ENCODE data around the gene KRT15. TPM values are rescaled to one million over a fixed set of nuclear protein-coding genes. Genes with fewer than 3 reads are reported as not detected.
"Not testable (repeated sequence)": the region's sequence is repeated elsewhere in the genome, so short reads cannot be mapped to it uniquely, and the experiment has no call there.

KRT15 gene
- total RNA-seq, 1 experiment from 2014 or later = not detected

GRCh38 chr17:41547921-41548843 lies 29.5 kb upstream of the KRT15 start:
- Histone ChIP-seq H3K4me3 (ENCODE audit: low read length) (no peak overlapping the region), H3K4me2 (ENCODE audit: low read depth, low read length, poor library complexity, severe bottlenecking) (no peak overlapping the region)

DNA sequence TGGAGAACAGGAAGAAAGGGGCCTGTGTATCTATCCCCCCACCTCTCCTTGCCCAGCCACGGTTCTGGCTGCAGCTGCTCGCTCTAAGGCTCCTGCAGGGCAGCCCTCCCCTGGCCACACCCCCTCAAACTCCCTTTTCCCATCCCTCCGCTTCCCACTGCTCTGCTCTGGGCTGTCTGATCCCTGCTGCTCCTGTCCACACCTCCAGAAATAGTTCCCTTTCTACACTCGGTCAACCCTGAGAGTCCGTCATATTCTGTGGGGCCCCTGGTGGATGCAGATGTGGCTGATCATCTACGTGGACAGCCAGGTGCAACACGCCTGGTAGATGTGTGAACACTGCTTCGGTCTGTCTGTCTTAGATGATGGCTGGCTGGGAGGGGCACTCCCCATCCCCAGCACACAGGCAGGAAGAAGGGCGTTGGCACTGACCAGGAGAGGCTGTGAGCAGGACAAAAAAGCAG lies 28.7 kb upstream of the KRT15 start:
- Histone ChIP-seq H3K27ac (ENCODE audit: low read length) (no peak overlapping the region), H3K36me3 (ENCODE audit: insufficient read depth, low read length) (no peaks in the 10 kb centered on the region), H3K4me3 (ENCODE audit: low read length) (no peak overlapping the region), H3K79me2 (ENCODE audit: low read length) (no peaks in the 10 kb centered on the region), H3K9ac (ENCODE audit: low read length) (no peak overlapping the region), H3K4me1 (ENCODE audit: low read length) (peaks cover 9% of the 10 kb centered on the region), H3K9me2 (replicated peaks; ENCODE audit: insufficient read depth, low read length) (no peaks in the 10 kb centered on the region), H3K4me2 (ENCODE audit: low read depth, low read length, poor library complexity, severe bottlenecking) (no peak overlapping the region), H2AFZ (ENCODE audit: low read length) (no peak overlapping the region), H3K27me3 (ENCODE audit: low read length) (no peaks in the 10 kb centered on the region), H4K20me1 (ENCODE audit: insufficient read depth, low read depth, low read length) (peaks cover 3% of the 10 kb centered on the region; the same call in 1 of the 2 replicates), H3K9me3 (ENCODE audit: low read length) (no peaks in the 10 kb centered on the region)
- DNase-seq = no peak

More at GRCh38 chr17:41547921-41548843, 29.5 kb upstream of the KRT15 start:
- H3K9me3 ChIP-seq (ENCODE audit: low read length) = no peaks in the 10 kb centered on the region
- no peak overlapping the region for H2AFZ ChIP-seq (ENCODE audit: low read length)
- DNase-seq = no peak
- no peaks in the 10 kb centered on the region for H3K27me3 ChIP-seq (ENCODE audit: low read length)
- H3K9ac ChIP-seq (ENCODE audit: low read length) = no peak overlapping the region
- H3K79me2 ChIP-seq (ENCODE audit: low read length) = no peaks in the 10 kb centered on the region
- H3K4me1 ChIP-seq (ENCODE audit: low read length) = peaks cover 3% of the 10 kb centered on the region; the same call in 1 of the 2 replicates
- no peak overlapping the region for H3K27ac ChIP-seq (ENCODE audit: low read length)
- H3K36me3 ChIP-seq (ENCODE audit: insufficient read depth, low read length) = no peaks in the 10 kb centered on the region
- H4K20me1 ChIP-seq (ENCODE audit: insufficient read depth, low read depth, low read length) = peaks cover 3% of the 10 kb centered on the region; the same call in 1 of the 2 replicates
- no peaks in the 10 kb centered on the region for H3K9me2 ChIP-seq (replicated peaks; ENCODE audit: insufficient read depth, low read length)

DNA sequence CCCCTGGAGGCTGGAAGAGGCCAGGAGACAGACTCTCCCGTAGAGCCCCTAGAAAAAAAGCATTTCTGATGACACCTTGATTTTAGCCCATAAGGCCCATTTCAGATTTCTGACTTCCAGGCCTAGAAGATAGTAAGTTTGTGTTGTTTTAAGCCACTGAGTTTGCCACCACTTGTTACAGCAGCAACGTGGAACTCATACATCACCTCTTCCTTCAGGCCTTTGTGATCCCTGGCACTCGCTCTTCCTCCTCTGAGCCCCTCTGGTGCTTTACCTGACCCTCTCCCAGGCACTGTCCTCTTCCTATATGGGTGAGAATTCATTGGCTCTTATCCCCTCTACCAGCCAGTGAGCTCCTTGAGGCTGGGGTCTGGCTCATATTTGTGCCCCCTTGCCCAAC lies 28.1 kb upstream of the KRT15 start:
- Histone ChIP-seq H3K79me2 (ENCODE audit: low read length) (no peaks in the 10 kb centered on the region), H3K4me1 (ENCODE audit: low read length) (peaks cover 13% of the 10 kb centered on the region), H3K27me3 (ENCODE audit: low read length) (no peaks in the 10 kb centered on the region), H2AFZ (ENCODE audit: low read length) (no peak overlapping the region), H3K9me2 (replicated peaks; ENCODE audit: insufficient read depth, low read length) (no peaks in the 10 kb centered on the region), H3K9ac (ENCODE audit: low read length) (no peak overlapping the region), H3K36me3 (ENCODE audit: insufficient read depth, low read length) (no peaks in the 10 kb centered on the region), H3K4me2 (ENCODE audit: low read depth, low read length, poor library complexity, severe bottlenecking) (no peak overlapping the region), H3K9me3 (ENCODE audit: low read length) (no peaks in the 10 kb centered on the region), H3K4me3 (ENCODE audit: low read length) (no peak overlapping the region), H3K27ac (ENCODE audit: low read length) (no peak overlapping the region), H4K20me1 (ENCODE audit: insufficient read depth, low read depth, low read length) (peaks cover 3% of the 10 kb centered on the region; the same call in 1 of the 2 replicates)
- no peak for DNase-seq

- H3K79me2 ChIP-seq (ENCODE audit: low read length) = no peaks in the 10 kb centered on the region
- H3K4me2 ChIP-seq (ENCODE audit: low read depth, low read length, poor library complexity, severe bottlenecking) = no peak overlapping the region
- H3K4me3 ChIP-seq (ENCODE audit: low read length) = no peak overlapping the region
- DNase-seq = no peak
- H3K4me1 ChIP-seq (ENCODE audit: low read length) = peaks cover 13% of the 10 kb centered on the region
- H2AFZ ChIP-seq (ENCODE audit: low read length) = no peak overlapping the region
- H3K9me3 ChIP-seq (ENCODE audit: low read length) = no peaks in the 10 kb centered on the region
- no peaks in the 10 kb centered on the region for H3K36me3 ChIP-seq (ENCODE audit: insufficient read depth, low read length)
- H3K9ac ChIP-seq (ENCODE audit: low read length) = no peak overlapping the region
- no peaks in the 10 kb centered on the region for H3K9me2 ChIP-seq (replicated peaks; ENCODE audit: insufficient read depth, low read length)
- H3K27ac ChIP-seq (ENCODE audit: low read length) = no peak overlapping the region
- no peaks in the 10 kb centered on the region for H3K27me3 ChIP-seq (ENCODE audit: low read length)
- peaks cover 3% of the 10 kb centered on the region; the same call in 1 of the 2 replicates for H4K20me1 ChIP-seq (ENCODE audit: insufficient read depth, low read depth, low read length)
These were observed 27.2 kb upstream of the KRT15 start for GRCh38 chr17:41545829-41546410.

GRCh38 chr17:41544935-41545334 lies 26.2 kb upstream of the KRT15 start:
- Histone ChIP-seq H2AFZ (ENCODE audit: low read length) (no peak overlapping the region), H3K9me3 (ENCODE audit: low read length) (no peaks in the 10 kb centered on the region), H3K4me1 (ENCODE audit: low read length) (peaks cover 13% of the 10 kb centered on the region), H3K27ac (ENCODE audit: low read length) (no peak overlapping the region), H3K4me3 (ENCODE audit: low read length) (no peak overlapping the region), H3K4me2 (ENCODE audit: low read depth, low read length, poor library complexity, severe bottlenecking) (no peak overlapping the region), H4K20me1 (ENCODE audit: insufficient read depth, low read depth, low read length) (peaks cover 3% of the 10 kb centered on the region; the same call in 1 of the 2 replicates), H3K27me3 (ENCODE audit: low read length) (no peaks in the 10 kb centered on the region), H3K9me2 (replicated peaks; ENCODE audit: insufficient read depth, low read length) (no peaks in the 10 kb centered on the region), H3K36me3 (ENCODE audit: insufficient read depth, low read length) (no peaks in the 10 kb centered on the region), H3K9ac (ENCODE audit: low read length) (no peak overlapping the region), H3K79me2 (ENCODE audit: low read length) (no peaks in the 10 kb centered on the region)
- no peak for DNase-seq

DNA sequence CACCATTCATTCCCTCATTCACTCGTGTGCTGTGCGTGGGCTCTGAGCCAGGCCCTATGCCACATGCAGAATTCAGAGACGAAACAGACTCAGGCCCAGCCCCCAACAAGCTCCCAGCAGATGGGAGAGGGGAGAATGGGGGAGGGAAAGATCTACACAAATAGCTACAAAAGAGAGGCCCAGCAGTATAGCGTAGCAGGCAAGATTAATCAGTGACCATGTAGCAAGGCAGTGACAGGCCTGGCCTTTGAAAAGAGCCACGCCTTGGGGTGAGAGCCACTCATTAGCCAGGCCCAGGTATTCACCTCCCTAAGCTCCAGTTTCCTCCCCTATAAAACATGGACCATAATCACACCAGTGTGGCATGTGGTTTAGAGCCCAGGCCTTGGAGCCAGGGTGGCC lies 25.8 kb upstream of the KRT15 start:
- Histone ChIP-seq H2AFZ (ENCODE audit: low read length) (no peak overlapping the region), H3K9me2 (replicated peaks; ENCODE audit: insufficient read depth, low read length) (no peaks in the 10 kb centered on the region), H3K79me2 (ENCODE audit: low read length) (no peaks in the 10 kb centered on the region), H3K4me2 (ENCODE audit: low read depth, low read length, poor library complexity, severe bottlenecking) (no peak overlapping the region), H3K4me3 (ENCODE audit: low read length) (no peak overlapping the region), H3K27ac (ENCODE audit: low read length) (no peak overlapping the region), H3K4me1 (ENCODE audit: low read length) (peaks cover 13% of the 10 kb centered on the region), H3K9me3 (ENCODE audit: low read length) (no peaks in the 10 kb centered on the region), H3K36me3 (ENCODE audit: insufficient read depth, low read length) (no peaks in the 10 kb centered on the region), H4K20me1 (ENCODE audit: insufficient read depth, low read depth, low read length) (peaks cover 3% of the 10 kb centered on the region; the same call in 1 of the 2 replicates), H3K9ac (ENCODE audit: low read length) (no peak overlapping the region), H3K27me3 (ENCODE audit: low read length) (no peaks in the 10 kb centered on the region)
- DNase-seq = no peak

- not testable (repeated sequence) for H3K79me2 ChIP-seq (ENCODE audit: low read length); H3K9me3 ChIP-seq (ENCODE audit: low read length); H3K36me3 ChIP-seq (ENCODE audit: insufficient read depth, low read length); H2AFZ ChIP-seq (ENCODE audit: low read length); H3K9me2 ChIP-seq (replicated peaks; ENCODE audit: insufficient read depth, low read length); H3K4me3 ChIP-seq (ENCODE audit: low read length); H3K9ac ChIP-seq (ENCODE audit: low read length); H4K20me1 ChIP-seq (ENCODE audit: insufficient read depth, low read depth, low read length); H3K27me3 ChIP-seq (ENCODE audit: low read length); H3K27ac ChIP-seq (ENCODE audit: low read length); H3K4me1 ChIP-seq (ENCODE audit: low read length)
- H3K4me2 ChIP-seq (ENCODE audit: low read depth, low read length, poor library complexity, severe bottlenecking) = peak overlapping the region; percentile 26
- DNase-seq = peak; percentile 49
These were observed 24.1 kb upstream of the KRT15 start for GRCh38 chr17:41542786-41543185.

DNA sequence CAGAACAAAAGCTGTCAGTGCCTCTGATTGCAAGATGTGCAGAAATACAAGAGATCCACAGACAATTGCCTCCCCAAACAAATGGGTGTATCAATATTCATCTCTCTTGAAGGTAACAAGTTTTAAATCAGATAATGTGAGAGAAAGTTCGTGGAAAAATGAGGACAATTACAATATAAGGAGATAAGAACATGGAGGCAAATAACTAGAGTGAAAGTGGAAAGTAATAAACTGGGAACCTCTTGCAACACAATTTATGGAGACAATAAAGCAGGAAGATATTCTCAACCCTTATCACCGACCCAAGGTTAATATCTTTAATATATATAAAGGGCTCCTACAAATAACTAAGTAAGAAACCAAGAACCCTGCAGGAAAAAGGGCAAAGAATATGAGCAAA lies 23.7 kb upstream of the KRT15 start:
- Histone ChIP-seq H3K4me2 (ENCODE audit: low read depth, low read length, poor library complexity, severe bottlenecking) (peak overlapping the region; percentile 26), H3K9me3 (ENCODE audit: low read length) (no peaks in the 10 kb centered on the region), H3K27ac (ENCODE audit: low read length) (no peak overlapping the region), H4K20me1 (ENCODE audit: insufficient read depth, low read depth, low read length) (no peaks in the 10 kb centered on the region), H3K4me1 (ENCODE audit: low read length) (peaks cover 10% of the 10 kb centered on the region), H3K9me2 (replicated peaks; ENCODE audit: insufficient read depth, low read length) (no peaks in the 10 kb centered on the region), H3K27me3 (ENCODE audit: low read length) (no peaks in the 10 kb centered on the region), H3K79me2 (ENCODE audit: low read length) (no peaks in the 10 kb centered on the region), H3K36me3 (ENCODE audit: insufficient read depth, low read length) (no peaks in the 10 kb centered on the region), H3K4me3 (ENCODE audit: low read length) (no peak overlapping the region), H2AFZ (ENCODE audit: low read length) (no peak overlapping the region), H3K9ac (ENCODE audit: low read length) (no peak overlapping the region)
- no peak for DNase-seq

Measured in Karpas-422 (cell line).